HepG2 (cell line): ENCODE measurements around the gene PRB3. TPM values are rescaled to one million over a fixed set of nuclear protein-coding genes. Genes with fewer than 3 reads are reported as not detected.

ENCODE experiments used
- ATAC-seq: fragments of 200-7000 bp; cut with Tn5 transposase; 3 replicates; pipeline ENCODE4 v1.9.1; 2020; ENCODE audit warnings: mild to moderate bottlenecking, moderate library complexity
- BruUV-seq: library from RNA; stranded (reverse); fragments of 400-500 nt; replicated peaks from 2 replicates; lab custom pipeline; 2021; lab: Mats Ljungman, UMichigan
- CTCF ChIA-PET: fragments of 300-600 bp; formaldehyde crosslinking; extraction: SDS; loops from one replicate; lab custom pipeline; 2021; ENCODE audit warnings: low total read pairs, inconsistent platforms, low intra/inter-chr PET ratio; lab: Yijun Ruan, JAX
- POLR2A ChIA-PET: fragments of 350-600 bp; sonication (Branson Sonifier 250); formaldehyde crosslinking; loops from one replicate; lab custom pipeline; 2020; ENCODE audit warnings: antibody characterized with exemption, inconsistent platforms; lab: Yijun Ruan, JAX
- DNase-seq: peaks from one replicate; pipeline ENCODE4 v3.0.0-alpha.2; 2015; ENCODE audit warnings: low spot score
- FAIRE-seq: peaks from 3 replicates; lab custom pipeline; 2011; peaks lifted over from hg19 to GRCh38; lab: Jason Lieb, UNC
- H2AFZ ChIP-seq: one replicate; pipeline ENCODE4 v1.6.1; 2011; ENCODE audit warnings: low read length, inconsistent platforms
- H3K27ac ChIP-seq: fragments of 300-600 bp; 3 replicates; pipeline ENCODE4 v1.8.0; 2011; ENCODE audit warnings: mixed run types, mild to moderate bottlenecking, mixed read lengths, low read length, inconsistent platforms; ENCODE audit not compliant: insufficient read depth; ENCODE audit errors: extremely low read length
- H3K27me3 ChIP-seq, 2 experiments: fragments of 200-600 bp in 1 of 2; 2 replicates in 1 of 2; 3 replicates in 1 of 2; pipeline versions ENCODE4 v1.6.0 to v1.8.0; 2011; ENCODE audit warnings: low read length in 2 of 2, mild to moderate bottlenecking in 2 of 2, moderate library complexity in 2 of 2, inconsistent platforms in 1 of 2; ENCODE audit not compliant: insufficient read depth in 2 of 2, control insufficient read depth in 1 of 2
- H3K36me3 ChIP-seq, 2 experiments: fragments of 200-600 bp in 1 of 2; replicated peaks in 1 of 2; 2 replicates in 1 of 2; 3 replicates in 1 of 2; pipeline versions ENCODE4 v1.5.1 to v1.8.0; 2011; ENCODE audit warnings: low read length in 2 of 2, inconsistent platforms in 1 of 2; ENCODE audit not compliant: insufficient read depth in 2 of 2, control insufficient read depth in 1 of 2
- H3K4me1 ChIP-seq: 2 replicates; pipeline ENCODE4 v1.5.1; 2012; ENCODE audit warnings: low read length, inconsistent platforms; ENCODE audit not compliant: insufficient read depth
- H3K4me2 ChIP-seq: 2 replicates; pipeline ENCODE4 v1.6.0; 2011; ENCODE audit warnings: low read depth, low read length, inconsistent platforms
- H3K4me3 ChIP-seq, 3 experiments: fragments of 200-600 bp in 1 of 3; sonication (generic), shearing (Covaris generic) in 1 of 3; replicated peaks in 1 of 3; 2 replicates each; pipeline ENCODE4 v1.5.1; 2011 to 2016; ENCODE audit warnings: low read length in 3 of 3, inconsistent platforms in 2 of 3, low read depth in 2 of 3, mild to moderate bottlenecking in 2 of 3, control low read depth in 1 of 3, mixed read lengths in 1 of 3; ENCODE audit not compliant: insufficient read depth in 1 of 3
- H3K79me2 ChIP-seq: one replicate; pipeline ENCODE4 v1.6.1; 2011; ENCODE audit warnings: low read length, inconsistent platforms; ENCODE audit not compliant: insufficient read depth
- H3K9ac ChIP-seq: 2 replicates; pipeline ENCODE4 v1.6.0; 2011; ENCODE audit warnings: mild to moderate bottlenecking, low read depth, low read length, inconsistent platforms; ENCODE audit not compliant: insufficient read depth
- H3K9me3 ChIP-seq: 2 replicates; pipeline ENCODE4 v1.5.1; 2012; ENCODE audit warnings: mild to moderate bottlenecking, low read length
- H4K20me1 ChIP-seq: 2 replicates; pipeline ENCODE4 v1.6.0; 2011; ENCODE audit warnings: inconsistent platforms, mild to moderate bottlenecking, low read length, moderate library complexity; ENCODE audit not compliant: insufficient read depth
- CTCF ChIP-seq: sonication (generic); formaldehyde crosslinking; IDR thresholded peaks from 2 replicates; pipeline ENCODE4 v1.5.0; 2020; ENCODE audit warnings: mild to moderate bottlenecking, missing genetic modification reagents, moderate library complexity
- ISL2 ChIP-seq: sonication (generic); formaldehyde crosslinking; IDR thresholded peaks from 2 replicates; pipeline ENCODE4 v1.5.0; 2020; ENCODE audit warnings: missing genetic modification reagents
- MEIS1 ChIP-seq: sonication (generic); formaldehyde crosslinking; IDR thresholded peaks from 2 replicates; pipeline ENCODE4 v1.9.0; 2021; ENCODE audit warnings: mild to moderate bottlenecking, missing genetic modification reagents, moderate library complexity, borderline replicate concordance
- POLR2A ChIP-seq, 2 experiments: IDR thresholded peaks; 2 replicates each; pipeline ENCODE4 v1.6.1; 2011; ENCODE audit warnings: low read depth in 2 of 2, low read length in 2 of 2, mild to moderate bottlenecking in 1 of 2, moderate library complexity in 1 of 2; ENCODE audit not compliant: insufficient read depth in 1 of 2
- RAD21 ChIP-seq: fragments of 450-650 bp; formaldehyde crosslinking; IDR thresholded peaks from 2 replicates; pipeline ENCODE4 v1.5.0; 2020; ENCODE audit warnings: mild to moderate bottlenecking
- SMC3 ChIP-seq: IDR thresholded peaks from 2 replicates; pipeline ENCODE4 v1.6.1; 2011; ENCODE audit warnings: low read length, improper control_type of control experiment
- STAG1 ChIP-seq: sonication (generic); formaldehyde crosslinking; IDR thresholded peaks from 2 replicates; pipeline ENCODE4 v1.4.0; 2020; ENCODE audit warnings: missing genetic modification reagents
- ZBTB25 ChIP-seq: IDR thresholded peaks from 2 replicates; pipeline ENCODE4 v1.6.1; 2018; ENCODE audit warnings: missing genetic modification reagents
- ZBTB44 ChIP-seq: sonication (generic); formaldehyde crosslinking; IDR thresholded peaks from 2 replicates; pipeline ENCODE4 v1.4.0; 2020; ENCODE audit warnings: missing genetic modification reagents
- ZKSCAN8 ChIP-seq: IDR thresholded peaks from 2 replicates; pipeline ENCODE4 v1.6.1; 2016; ENCODE audit warnings: borderline replicate concordance, missing genetic modification reagents, missing compliant biosample characterization
- ZNF205 ChIP-seq: IDR thresholded peaks from 2 replicates; pipeline ENCODE4 v1.6.1; 2018; ENCODE audit warnings: missing biosample characterization, missing genetic modification reagents
- ZNF3 ChIP-seq: IDR thresholded peaks from 2 replicates; pipeline ENCODE4 v1.7.0; 2017; ENCODE audit warnings: inconsistent platforms
- WGBS: methylation state at CpG from one replicate; pipeline ENCODE4 v1.1.6; 2017; ENCODE audit warnings: low lambda C conversion rate; 5-methylcytosine and 5-hydroxymethylcytosine counted together
- in situ Hi-C: cut with HindIII; loops from 2 replicates; pipeline ENCODE4 v1.10.0; 2017; ENCODE audit warnings: low pct_unique_long_range_greater_than_20kb; ENCODE audit not compliant: extremely low pct_ligation_motif_present
- intact Hi-C: fragments of 100-400 bp; cut with micrococcal nuclease; formaldehyde crosslinking; loops from one replicate; pipeline ENCODE4 v1.10.0; 2022; ENCODE audit not compliant: unreplicated experiment
- polyA plus RNA-seq, 8 experiments: library from polyadenylated mRNA; depleted of rRNA in 3 of 8; stranded (reverse) in 7 of 8; unstranded in 1 of 8; fragments of >200 nt; fragmentation: Illumina TruSeq in 4 of 8; extraction: Trizol in 4 of 8; gene quantifications; 2 replicates each; pipeline versions ENCODE4 v1.2.1 to v1.2.3, GENCODE V29; 2011 to 2016; ENCODE audit warnings: low read depth in 4 of 8, missing spikeins in 1 of 8, mixed read lengths in 1 of 8; ENCODE audit not compliant: insufficient read depth in 1 of 8
- total RNA-seq, 5 experiments: library from RNA; depleted of rRNA; stranded (reverse); fragments of >200 nt; fragmentation: Illumina TruSeq; extraction: Trizol; gene quantifications; 2 replicates each; pipeline ENCODE4 v1.2.3, GENCODE V29; 2016; ENCODE audit warnings: low read depth in 1 of 5

The PRB3 gene
- total and polyA plus RNA-seq, 2 of the 13 experiments (the other 11 are each of a cell fraction or from before 2014, with no cell fraction given), result not detected

DNA sequence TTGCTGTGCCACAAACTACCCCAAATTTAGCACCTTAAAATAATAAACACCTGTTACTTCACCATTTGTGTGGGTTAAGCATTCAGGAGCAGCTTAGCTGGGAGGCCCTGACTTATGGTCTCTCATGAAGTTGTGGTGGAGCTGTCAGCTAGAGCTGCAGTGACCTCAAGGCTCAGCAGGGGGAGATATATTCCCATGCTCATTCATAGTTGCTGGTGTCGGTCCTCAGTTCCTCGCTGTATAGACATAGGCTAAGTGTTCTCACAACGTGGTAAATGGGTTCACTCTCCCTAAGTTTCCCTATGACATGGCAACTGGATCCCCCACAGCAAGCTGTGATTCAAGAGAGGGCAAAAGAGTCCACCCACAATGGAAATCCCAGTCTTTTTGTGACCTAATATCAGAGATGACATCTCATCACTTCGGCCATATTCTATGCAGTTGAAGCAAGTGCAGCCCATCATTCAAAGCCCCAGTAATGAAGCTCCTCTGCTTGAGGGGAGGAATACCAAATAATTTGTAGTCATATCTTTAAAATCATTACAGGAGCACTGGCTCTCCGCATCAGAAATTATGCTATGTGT, 41.1 kb downstream of the PRB3 start:
- H3K27ac ChIP-seq, result no peak overlapping the region
- no peak overlapping the region for H3K4me3 ChIP-seq
- peak; percentile 56 for DNase-seq
- ChIA-PET CTCF (interaction anchor here (5.4 kb wide), 1 partner anchor 258 kb away, joined by 100 read pairs; no protein-coding TSS in a partner anchor), POLR2A (no interaction called here)
- no peaks in the 10 kb centered on the region for H3K79me2 ChIP-seq
- H3K4me1 ChIP-seq, result no peaks in the 10 kb centered on the region
- no peaks in the 10 kb centered on the region for H3K36me3 ChIP-seq
- intact Hi-C loops, result loop anchor here (1.0 kb wide), 1 partner anchor 258 kb away; no protein-coding TSS in a partner anchor
- H3K9me3 ChIP-seq, result no peaks in the 10 kb centered on the region
- in situ Hi-C loops, result loop anchor here (5.0 kb wide), 1 partner anchor 259 kb away; no protein-coding TSS in a partner anchor
- WGBS, result 18% methylated on average over 5 of the region's 5 CpGs
- peak; percentile 67 for TF ChIP-seq RAD21 (CRISPR knock-in tag)
- TF ChIP-seq SMC3, result peak; percentile 90
- TF ChIP-seq CTCF (CRISPR knock-in tag), result peak; percentile 89
- TF ChIP-seq ISL2 (CRISPR knock-in tag), result no peak
- peak; percentile 85 for TF ChIP-seq STAG1 (CRISPR knock-in tag)
- no peak overlapping the region for H2AFZ ChIP-seq
- no peak overlapping the region for H3K4me2 ChIP-seq
- peak; percentile 97 for ATAC-seq
- BruUV-seq, result no TSS peak
- peak; percentile 89 for FAIRE-seq
- no peak overlapping the region for H3K9ac ChIP-seq
- no peaks in the 10 kb centered on the region for H3K27me3 ChIP-seq
- no peaks in the 10 kb centered on the region for H4K20me1 ChIP-seq

DNA sequence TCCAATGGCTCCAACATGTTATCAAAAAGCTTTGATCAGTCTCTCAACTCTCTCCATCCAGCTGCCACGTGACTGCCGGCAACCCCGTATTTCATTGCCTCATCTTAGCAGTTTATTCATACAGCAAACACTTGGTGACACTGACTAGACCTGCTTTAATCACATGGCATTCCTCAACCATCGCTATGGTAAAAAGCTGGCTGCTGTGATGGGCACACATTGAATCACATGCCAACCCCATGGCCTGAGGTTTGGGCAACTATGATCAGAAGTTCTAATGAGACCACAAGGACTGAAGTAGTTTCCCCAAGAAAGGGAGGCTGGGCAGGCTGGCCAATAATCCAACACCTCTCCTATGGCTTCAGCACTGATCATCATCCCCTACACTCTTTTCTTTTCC, 42.1 kb downstream of the PRB3 start:
- no peak overlapping the region for H3K4me2 ChIP-seq
- WGBS, result 3% methylated on average over 4 of the region's 4 CpGs
- H3K36me3 ChIP-seq, result no peaks in the 10 kb centered on the region
- H3K27ac ChIP-seq, result no peak overlapping the region
- H4K20me1 ChIP-seq, result no peaks in the 10 kb centered on the region
- in situ Hi-C loops (loop anchor here (5.0 kb wide), 1 partner anchor 260 kb away; no protein-coding TSS in a partner anchor), intact Hi-C loops (no loop called here)
- no peaks in the 10 kb centered on the region for H3K79me2 ChIP-seq
- FAIRE-seq (no peak), DNase-seq (no peak), ATAC-seq (no peak)
- ChIA-PET POLR2A (no interaction called here), CTCF (interaction anchor here (5.4 kb wide), 1 partner anchor 259 kb away, joined by 100 read pairs; no protein-coding TSS in a partner anchor)
- H3K9ac ChIP-seq, result no peak overlapping the region
- no peak overlapping the region for H2AFZ ChIP-seq
- H3K4me3 ChIP-seq, result no peak overlapping the region
- H3K9me3 ChIP-seq, result no peaks in the 10 kb centered on the region
- no TSS peak for BruUV-seq
- no peaks in the 10 kb centered on the region for H3K27me3 ChIP-seq
- H3K4me1 ChIP-seq, result no peaks in the 10 kb centered on the region
- TF ChIP-seq MEIS1 (CRISPR knock-in tag), result no peak
- TF ChIP-seq ZKSCAN8, result no peak
- TF ChIP-seq ZNF3, result no peak
- no peak for TF ChIP-seq ZNF205
- TF ChIP-seq POLR2A (IDR thresholded peaks at IDR 0.05; ENCODE audit: insufficient read depth in 1 of 2, low read depth in 2 of 2, low read length in 2 of 2), result no peak
- no peak for TF ChIP-seq ZBTB44
- TF ChIP-seq ZBTB25, result no peak
